Gastrocnemius medialis (tissue), 4 donors: ENCODE measurements around the gene COL19A1. TPM values are rescaled to one million over a fixed set of nuclear protein-coding genes. Genes with fewer than 3 reads are reported as not detected.

Experiments
- ATAC-seq, 2 donors: fragments of 150-250 bp; one replicate each; pipeline ENCODE4 v1.9.1; 2016
- DNase-seq, 2 donors: peaks; one replicate each; pipeline ENCODE4 v3.0.0-alpha.2; 2019
- H3K27ac ChIP-seq, 4 donors: fragments of 200-600 bp; sonication (generic); 1 replicate in 1 of 4; 2 replicates in 3 of 4; pipeline ENCODE4 v1.5.1; 2016 to 2018; ENCODE audit warnings: mild to moderate bottlenecking in 2 of 4, moderate library complexity in 1 of 4
- H3K27me3 ChIP-seq, 3 donors: fragments of 200-600 bp; sonication (generic) in 2 of 3; 1 replicate in 1 of 3; 2 replicates in 2 of 3; pipeline versions ENCODE4 v1.5.1 to v1.6.0; 2016 to 2019; ENCODE audit warnings: mild to moderate bottlenecking in 1 of 3, moderate library complexity in 1 of 3
- H3K36me3 ChIP-seq, 2 donors: fragments of 200-600 bp; sonication (generic) in 1 of 2; one replicate each; pipeline ENCODE4 v1.5.1; 2017 to 2018
- H3K4me1 ChIP-seq, 2 donors: fragments of 200-600 bp; sonication (generic) in 1 of 2; one replicate each; pipeline ENCODE4 v1.5.1; 2016 to 2017; ENCODE audit warnings: mild to moderate bottlenecking in 2 of 2
- H3K4me3 ChIP-seq, 4 donors: fragments of 200-600 bp; sonication (generic) in 3 of 4; 1 replicate in 1 of 4; 2 replicates in 3 of 4; pipeline ENCODE4 v1.5.1; 2016 to 2019; ENCODE audit warnings: mild to moderate bottlenecking in 2 of 4
- H3K9me3 ChIP-seq, 3 donors: fragments of 200-600 bp; sonication (generic) in 2 of 3; 1 replicate in 1 of 3; 2 replicates in 2 of 3; pipeline ENCODE4 v1.5.1; 2016 to 2019
- POLR2A ChIP-seq, 2 donors: fragments of 450-650 bp; IDR thresholded peaks; one replicate each; pipeline ENCODE4 v1.6.1; 2017; ENCODE audit warnings: antibody characterized with exemption in 2 of 2, mild to moderate bottlenecking in 2 of 2, moderate library complexity in 2 of 2
- in situ Hi-C, 4 donors: fragments of 200-750 bp; cut with MboI; loops; one replicate each; pipeline versions ENCODE4 v1.15.0 to v1.8.0; 2017; ENCODE audit warnings: low sequenced_read_pairs in 4 of 4
- intact Hi-C: fragments of 100-400 bp; cut with DNase I; formaldehyde crosslinking; loops from one replicate; pipeline ENCODE4 v1.15.1; 2023; ENCODE audit warnings: low total_unique reads
- total RNA-seq, 4 donors: library from RNA; depleted of rRNA; stranded (reverse); fragments of >200 nt; gene quantifications; one replicate each; pipeline versions ENCODE4 v1.1.0 to v1.2.3, GENCODE V29; 2016
- TF ChIP-seq, protein P1 (sequence below), 5 experiments: fragments of 450-650 bp in 3 of 5; fragments of 200-600 bp in 2 of 5; sonication (generic) in 2 of 5; IDR thresholded peaks in 4 of 5; conservative IDR thresholded peaks in 1 of 5; 1 replicate in 4 of 5; 2 replicates in 1 of 5; pipeline ENCODE4 v1.5.1; 2016 to 2019; ENCODE audit warnings: antibody characterized with exemption in 5 of 5, mild to moderate bottlenecking in 3 of 5, moderate library complexity in 3 of 5

Gene COL19A1
- total RNA-seq, 4 donors from 2014 or later = 0.05 to 0.65 (median 0.14) TPM

DNA sequence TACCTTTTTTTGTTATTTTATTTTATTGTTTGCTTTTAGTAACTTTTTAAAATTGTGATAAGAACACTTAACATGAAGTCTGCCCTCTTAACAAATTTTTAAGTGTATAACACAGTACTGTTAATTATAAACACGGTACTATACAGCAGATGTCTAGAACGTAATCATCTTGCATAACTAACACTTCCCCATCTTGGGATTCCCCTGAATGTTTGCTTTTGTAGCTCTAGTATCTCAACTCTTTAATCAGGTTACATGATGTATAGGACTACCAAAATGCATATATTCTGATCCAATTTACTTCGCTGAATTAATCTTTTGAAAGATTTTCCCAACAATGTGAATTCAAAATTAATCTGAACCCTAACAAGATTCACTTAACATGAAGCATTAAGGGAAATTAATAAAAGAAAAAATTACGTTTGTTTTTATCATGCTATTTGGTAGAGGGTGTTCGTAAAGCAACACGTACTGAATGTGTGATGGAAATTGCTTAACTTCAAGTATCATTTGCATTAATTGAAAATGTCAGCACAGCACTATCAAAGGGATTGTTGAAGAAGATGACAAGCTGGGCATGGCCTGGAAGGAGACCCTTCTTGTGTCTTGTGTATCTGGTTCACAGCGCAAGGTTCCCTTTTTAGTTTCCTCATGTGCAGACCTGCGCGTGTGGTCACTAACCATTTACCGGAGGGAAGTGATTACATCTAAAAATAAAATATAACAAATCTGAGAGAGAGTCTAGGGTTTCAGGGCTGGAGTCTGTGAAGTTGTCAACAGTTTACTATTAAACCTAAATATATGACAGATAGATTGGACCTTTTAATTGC, 15.2 kb downstream of the COL19A1 start:
- Histone ChIP-seq H3K27me3 (no peaks in the 10 kb centered on the region), H3K27ac (no peak overlapping the region), H3K4me3 (no peak overlapping the region), H3K9me3 (no peaks in the 10 kb centered on the region), H3K36me3 (no peaks in the 10 kb centered on the region), H3K4me1 (no peaks in the 10 kb centered on the region)
- intact Hi-C loops (no loop called here), in situ Hi-C loops (no loop called here)
- DNase-seq = no peak
- TF ChIP-seq, protein P1, sequence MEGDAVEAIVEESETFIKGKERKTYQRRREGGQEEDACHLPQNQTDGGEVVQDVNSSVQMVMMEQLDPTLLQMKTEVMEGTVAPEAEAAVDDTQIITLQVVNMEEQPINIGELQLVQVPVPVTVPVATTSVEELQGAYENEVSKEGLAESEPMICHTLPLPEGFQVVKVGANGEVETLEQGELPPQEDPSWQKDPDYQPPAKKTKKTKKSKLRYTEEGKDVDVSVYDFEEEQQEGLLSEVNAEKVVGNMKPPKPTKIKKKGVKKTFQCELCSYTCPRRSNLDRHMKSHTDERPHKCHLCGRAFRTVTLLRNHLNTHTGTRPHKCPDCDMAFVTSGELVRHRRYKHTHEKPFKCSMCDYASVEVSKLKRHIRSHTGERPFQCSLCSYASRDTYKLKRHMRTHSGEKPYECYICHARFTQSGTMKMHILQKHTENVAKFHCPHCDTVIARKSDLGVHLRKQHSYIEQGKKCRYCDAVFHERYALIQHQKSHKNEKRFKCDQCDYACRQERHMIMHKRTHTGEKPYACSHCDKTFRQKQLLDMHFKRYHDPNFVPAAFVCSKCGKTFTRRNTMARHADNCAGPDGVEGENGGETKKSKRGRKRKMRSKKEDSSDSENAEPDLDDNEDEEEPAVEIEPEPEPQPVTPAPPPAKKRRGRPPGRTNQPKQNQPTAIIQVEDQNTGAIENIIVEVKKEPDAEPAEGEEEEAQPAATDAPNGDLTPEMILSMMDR (IDR thresholded peaks at IDR 0.05 in 4 of 5, conservative IDR thresholded peaks at IDR 0.05 in 1 of 5) = no peak
- no peak for TF ChIP-seq POLR2A (IDR thresholded peaks at IDR 0.05)
- ATAC-seq = no peak

DNA sequence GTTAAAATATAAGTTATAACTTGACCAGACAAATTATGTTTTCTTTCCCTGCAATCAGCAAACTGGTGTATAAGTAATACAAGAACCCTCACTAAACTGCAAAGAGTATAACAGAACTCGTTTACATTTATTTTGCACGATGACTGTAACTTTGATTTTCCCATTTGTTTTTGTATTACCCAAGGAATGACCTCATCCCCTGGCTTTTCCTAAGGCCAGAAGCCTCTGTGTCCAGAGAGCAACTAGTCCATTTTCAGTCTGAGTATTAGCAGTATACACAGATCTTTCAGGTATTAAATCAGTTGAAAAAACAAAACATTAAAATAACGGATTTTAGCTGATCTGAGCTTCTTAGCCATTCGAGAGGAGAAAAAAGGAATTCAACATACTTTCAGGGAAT, 17.2 kb downstream of the COL19A1 start:
- no peak for DNase-seq
- H3K4me1 ChIP-seq = no peaks in the 10 kb centered on the region
- H3K36me3 ChIP-seq = no peaks in the 10 kb centered on the region
- no peaks in the 10 kb centered on the region for H3K9me3 ChIP-seq
- TF ChIP-seq, protein P1 (IDR thresholded peaks at IDR 0.05 in 4 of 5, conservative IDR thresholded peaks at IDR 0.05 in 1 of 5) = no peak
- no peak for TF ChIP-seq POLR2A (IDR thresholded peaks at IDR 0.05)
- no peak overlapping the region for H3K27ac ChIP-seq
- in situ Hi-C loops = no loop called here
- H3K27me3 ChIP-seq = no peaks in the 10 kb centered on the region
- no peak overlapping the region for H3K4me3 ChIP-seq
- intact Hi-C loops = no loop called here
- ATAC-seq = no peak

DNA sequence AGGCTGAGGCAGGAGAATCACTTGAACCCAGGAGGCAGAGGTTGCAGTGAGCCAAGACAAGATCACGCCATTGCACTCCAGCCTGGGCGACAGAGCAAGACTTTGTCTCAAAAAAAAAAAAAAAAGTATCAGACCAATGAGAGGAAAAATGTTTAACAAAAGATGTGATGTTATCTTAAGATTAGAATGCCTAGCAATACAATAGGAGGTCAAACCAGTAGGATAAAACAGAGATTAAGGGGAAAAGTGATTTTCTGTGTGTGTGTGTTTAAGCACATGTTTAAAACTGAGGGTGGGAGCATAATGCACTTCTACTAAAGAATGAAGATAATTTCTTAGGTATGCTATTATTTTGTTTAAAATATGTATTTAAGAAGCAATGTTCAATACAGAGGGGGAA, 17.9 kb downstream of the COL19A1 start:
- in situ Hi-C loops = no loop called here
- Histone ChIP-seq H3K9me3 (no peaks in the 10 kb centered on the region), H3K4me1 (no peaks in the 10 kb centered on the region), H3K27me3 (no peaks in the 10 kb centered on the region), H3K27ac (no peak overlapping the region), H3K4me3 (no peak overlapping the region), H3K36me3 (no peaks in the 10 kb centered on the region)
- intact Hi-C loops = no loop called here
- TF ChIP-seq POLR2A (IDR thresholded peaks at IDR 0.05) = no peak
- TF ChIP-seq, protein P1 (IDR thresholded peaks at IDR 0.05 in 4 of 5, conservative IDR thresholded peaks at IDR 0.05 in 1 of 5) = no peak
- no peak for DNase-seq
- no peak for ATAC-seq

- Histone ChIP-seq H3K9me3 (no peaks in the 10 kb centered on the region), H3K27ac (no peak overlapping the region), H3K4me3 (no peak overlapping the region), H3K27me3 (no peaks in the 10 kb centered on the region), H3K4me1 (no peaks in the 10 kb centered on the region), H3K36me3 (no peaks in the 10 kb centered on the region)
- ATAC-seq (no peak), DNase-seq (no peak)
- TF ChIP-seq, protein P1 (IDR thresholded peaks at IDR 0.05 in 4 of 5, conservative IDR thresholded peaks at IDR 0.05 in 1 of 5) = no peak
- TF ChIP-seq POLR2A (IDR thresholded peaks at IDR 0.05) = no peak
- intact Hi-C loops (no loop called here), in situ Hi-C loops (no loop called here)
Measured at GRCh38 chr6:69887026-69887425, 20.7 kb downstream of the COL19A1 start.
